GM23338 (cell line): Measurements from ENCODE around the gene RUSC2. TPM values are rescaled to one million over a fixed set of nuclear protein-coding genes. Genes with fewer than 3 reads are reported as not detected.

ENCODE experiments used
- ATAC-seq: fragments of 200-7000 bp; cut with Tn5 transposase; 3 replicates; pipeline ENCODE4 v1.9.1; 2020
- DNase-seq: peaks from one replicate; pipeline ENCODE4 v3.0.0-alpha.2; 2015; ENCODE audit warnings: low spot score
- H2AFZ ChIP-seq: fragments of 200-600 bp; sonication (generic); 2 replicates; pipeline ENCODE4 v1.8.0; 2016; ENCODE audit warnings: antibody characterized with exemption, mild to moderate bottlenecking, moderate library complexity
- H3F3A ChIP-seq: fragments of 200-600 bp; sonication (generic); replicated peaks from 2 replicates; pipeline ENCODE4 v1.8.0; 2017; ENCODE audit warnings: antibody characterized with exemption, mixed run types, low read depth
- H3K27ac ChIP-seq: fragments of 200-600 bp; sonication (generic); 2 replicates; pipeline ENCODE4 v1.6.1; 2016; ENCODE audit warnings: low read depth
- H3K27me3 ChIP-seq: fragments of 200-600 bp; sonication (generic); 2 replicates; pipeline ENCODE4 v1.8.0; 2016; ENCODE audit warnings: mild to moderate bottlenecking, mixed run types, moderate library complexity; ENCODE audit not compliant: insufficient read depth
- H3K36me3 ChIP-seq: fragments of 200-600 bp; sonication (generic); 2 replicates; pipeline ENCODE4 v1.8.0; 2016; ENCODE audit warnings: mild to moderate bottlenecking; ENCODE audit not compliant: insufficient read depth
- H3K4me1 ChIP-seq: fragments of 200-600 bp; sonication (generic); 2 replicates; pipeline ENCODE4 v1.8.0; 2016; ENCODE audit warnings: mild to moderate bottlenecking, moderate library complexity; ENCODE audit not compliant: insufficient read depth
- H3K4me2 ChIP-seq: fragments of 200-600 bp; sonication (generic); 2 replicates; pipeline ENCODE4 v1.7.1; 2017; ENCODE audit warnings: mixed run types
- H3K4me3 ChIP-seq: fragments of 200-600 bp; sonication (generic); 2 replicates; pipeline ENCODE4 v1.6.1; 2016; ENCODE audit warnings: mixed run types
- H3K79me2 ChIP-seq: fragments of 200-600 bp; sonication (generic); replicated peaks from 2 replicates; pipeline ENCODE4 v1.8.0; 2017; ENCODE audit warnings: mild to moderate bottlenecking; ENCODE audit not compliant: insufficient read depth
- H3K9me2 ChIP-seq: fragments of 200-600 bp; sonication (generic); 2 replicates; pipeline ENCODE4 v1.8.0; 2017; ENCODE audit not compliant: insufficient read depth
- H4K20me1 ChIP-seq: fragments of 200-600 bp; sonication (generic); replicated peaks from 2 replicates; pipeline ENCODE4 v1.8.0; 2017; ENCODE audit warnings: mild to moderate bottlenecking; ENCODE audit not compliant: insufficient read depth
- H3K27ac Mint-ChIP-seq: 2 replicates; pipeline ENCODE4 v1.8.0; 2020; ENCODE audit warnings: inconsistent platforms, mild to moderate bottlenecking, moderate library complexity, mixed read lengths
- H3K27me3 Mint-ChIP-seq: 3 replicates; pipeline ENCODE4 v1.8.0; 2022; ENCODE audit warnings: low read depth, mild to moderate bottlenecking, moderate library complexity, mixed read lengths, inconsistent platforms; ENCODE audit not compliant: insufficient read depth, poor library complexity
- H3K36me3 Mint-ChIP-seq: 3 replicates; pipeline ENCODE4 v1.8.0; 2021; ENCODE audit warnings: low read depth, mild to moderate bottlenecking, inconsistent platforms, moderate library complexity, mixed read lengths
- H3K4me1 Mint-ChIP-seq: 3 replicates; pipeline ENCODE4 v1.8.0; 2020; ENCODE audit warnings: mild to moderate bottlenecking, inconsistent platforms, mixed read lengths
- H3K4me3 Mint-ChIP-seq: 3 replicates; pipeline ENCODE4 v1.8.0; 2021; ENCODE audit warnings: moderate library complexity, mild to moderate bottlenecking, inconsistent platforms, mixed read lengths
- H3K9me3 Mint-ChIP-seq: 3 replicates; pipeline ENCODE4 v1.8.0; 2020; ENCODE audit warnings: moderate library complexity, mild to moderate bottlenecking, inconsistent platforms, mixed read lengths
- CREB1 ChIP-seq: fragments of 250-450 bp; sonication (Bioruptor Pico); IDR thresholded peaks from 2 replicates; pipeline ENCODE4 v1.5.0; 2020; ENCODE audit warnings: low read depth, mild to moderate bottlenecking, moderate library complexity
- EZH2 ChIP-seq: fragments of 200-600 bp; sonication (generic); IDR thresholded peaks from one replicate; pipeline ENCODE4 v1.8.0; 2017; ENCODE audit warnings: antibody characterized with exemption, mild to moderate bottlenecking, low read depth; ENCODE audit not compliant: unreplicated experiment
- JUNB ChIP-seq: IDR thresholded peaks from one replicate; pipeline ENCODE4 v1.6.1; 2016; ENCODE audit warnings: antibody characterized with exemption; ENCODE audit not compliant: unreplicated experiment
- NANOG ChIP-seq: IDR thresholded peaks from 2 replicates; pipeline ENCODE4 v1.6.1; 2016; ENCODE audit warnings: antibody characterized with exemption, borderline replicate concordance
- POLR2AphosphoS5 ChIP-seq: IDR thresholded peaks from 2 replicates; pipeline ENCODE4 v1.6.1; 2016; ENCODE audit warnings: antibody characterized with exemption, low read depth
- STAT1 ChIP-seq: IDR thresholded peaks from one replicate; pipeline ENCODE4 v1.6.1; 2016; ENCODE audit warnings: antibody characterized with exemption; ENCODE audit not compliant: unreplicated experiment
- ZNF114 ChIP-seq: fragments of 250-450 bp; sonication (Bioruptor Pico); IDR thresholded peaks from 2 replicates; pipeline ENCODE4 v1.5.0; 2020; ENCODE audit warnings: mild to moderate bottlenecking, moderate library complexity
- ZNF331 ChIP-seq: fragments of 250-450 bp; sonication (Bioruptor Pico); IDR thresholded peaks from 2 replicates; pipeline ENCODE4 v1.5.0; 2020; ENCODE audit warnings: low read depth, mild to moderate bottlenecking, moderate library complexity
- polyA plus RNA-seq: library from polyadenylated mRNA; unstranded; fragments of >200 nt; fragmentation: Nextera tagmentation; extraction: Ambion mirVana; gene quantifications from 2 replicates; pipeline ENCODE4 v1.2.1, GENCODE V29; 2016
- total RNA-seq: library from RNA; depleted of rRNA; stranded (reverse); fragments of >200 nt; shearing (Covaris generic); gene quantifications from 2 replicates; pipeline ENCODE4 v1.2.3, GENCODE V29; 2014
- TF ChIP-seq, protein P1 (sequence below): fragments of 250-450 bp; sonication (Bioruptor Pico); IDR thresholded peaks from 2 replicates; pipeline ENCODE4 v1.5.0; 2020; ENCODE audit warnings: mild to moderate bottlenecking, moderate library complexity
- TF ChIP-seq, protein P2 (sequence below): IDR thresholded peaks from 2 replicates; pipeline ENCODE4 v1.6.1; 2016; ENCODE audit warnings: antibody characterized with exemption
- TF ChIP-seq, protein P3 (sequence below), 2 experiments: fragments of 200-600 bp in 1 of 2; sonication (generic) in 1 of 2; conservative IDR thresholded peaks; 2 replicates each; pipeline versions ENCODE4 v1.5.1 to v1.6.1; 2016 to 2017; ENCODE audit warnings: antibody characterized with exemption in 2 of 2, low read depth in 2 of 2, mild to moderate bottlenecking in 2 of 2, moderate library complexity in 1 of 2

Gene RUSC2
- total and polyA plus RNA-seq, 2 experiments from 2014 or later = 3.0 to 8.2 TPM

DNA sequence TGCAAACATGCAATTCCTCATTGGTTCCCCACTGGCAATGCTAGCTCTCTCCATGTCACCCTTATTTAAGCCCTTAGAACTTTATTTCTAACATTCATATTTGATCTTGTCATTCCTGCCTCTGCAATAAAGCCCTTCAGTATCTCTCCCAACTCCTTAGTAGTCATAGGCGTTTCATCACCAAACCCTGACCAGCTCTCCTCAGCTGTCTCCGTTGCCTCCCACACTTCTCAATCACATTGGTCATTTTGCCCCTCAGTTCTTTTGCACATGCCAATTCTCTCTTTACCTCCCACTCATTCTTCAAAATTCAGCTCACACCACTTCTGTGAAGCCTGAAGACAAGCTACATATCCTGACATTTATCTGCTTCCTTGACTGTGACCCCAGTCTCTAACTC is 2.8 kb upstream of the RUSC2 start:
- ATAC-seq (no peak), DNase-seq (no peak)
- Histone ChIP-seq H3K9me2 (no peaks in the 10 kb centered on the region; the same call in 1 of the 2 replicates), H3K4me3 (no peak overlapping the region), H3K36me3 (no peaks in the 10 kb centered on the region), H3K27me3 (peaks cover 7% of the 10 kb centered on the region; the same call in 1 of the 2 replicates), H3K27ac (no peak overlapping the region), H3K79me2 (peaks cover 7% of the 10 kb centered on the region; the same call in 1 of the 2 replicates), H3K4me2 (no peak overlapping the region), H3K4me1 (peaks cover 7% of the 10 kb centered on the region; the same call in 1 of the 2 replicates), H3F3A (peaks cover 13% of the 10 kb centered on the region; the same call in 1 of the 2 replicates), H2AFZ (no peak overlapping the region), H4K20me1 (no peaks in the 10 kb centered on the region)
- TF ChIP-seq, protein P1, sequence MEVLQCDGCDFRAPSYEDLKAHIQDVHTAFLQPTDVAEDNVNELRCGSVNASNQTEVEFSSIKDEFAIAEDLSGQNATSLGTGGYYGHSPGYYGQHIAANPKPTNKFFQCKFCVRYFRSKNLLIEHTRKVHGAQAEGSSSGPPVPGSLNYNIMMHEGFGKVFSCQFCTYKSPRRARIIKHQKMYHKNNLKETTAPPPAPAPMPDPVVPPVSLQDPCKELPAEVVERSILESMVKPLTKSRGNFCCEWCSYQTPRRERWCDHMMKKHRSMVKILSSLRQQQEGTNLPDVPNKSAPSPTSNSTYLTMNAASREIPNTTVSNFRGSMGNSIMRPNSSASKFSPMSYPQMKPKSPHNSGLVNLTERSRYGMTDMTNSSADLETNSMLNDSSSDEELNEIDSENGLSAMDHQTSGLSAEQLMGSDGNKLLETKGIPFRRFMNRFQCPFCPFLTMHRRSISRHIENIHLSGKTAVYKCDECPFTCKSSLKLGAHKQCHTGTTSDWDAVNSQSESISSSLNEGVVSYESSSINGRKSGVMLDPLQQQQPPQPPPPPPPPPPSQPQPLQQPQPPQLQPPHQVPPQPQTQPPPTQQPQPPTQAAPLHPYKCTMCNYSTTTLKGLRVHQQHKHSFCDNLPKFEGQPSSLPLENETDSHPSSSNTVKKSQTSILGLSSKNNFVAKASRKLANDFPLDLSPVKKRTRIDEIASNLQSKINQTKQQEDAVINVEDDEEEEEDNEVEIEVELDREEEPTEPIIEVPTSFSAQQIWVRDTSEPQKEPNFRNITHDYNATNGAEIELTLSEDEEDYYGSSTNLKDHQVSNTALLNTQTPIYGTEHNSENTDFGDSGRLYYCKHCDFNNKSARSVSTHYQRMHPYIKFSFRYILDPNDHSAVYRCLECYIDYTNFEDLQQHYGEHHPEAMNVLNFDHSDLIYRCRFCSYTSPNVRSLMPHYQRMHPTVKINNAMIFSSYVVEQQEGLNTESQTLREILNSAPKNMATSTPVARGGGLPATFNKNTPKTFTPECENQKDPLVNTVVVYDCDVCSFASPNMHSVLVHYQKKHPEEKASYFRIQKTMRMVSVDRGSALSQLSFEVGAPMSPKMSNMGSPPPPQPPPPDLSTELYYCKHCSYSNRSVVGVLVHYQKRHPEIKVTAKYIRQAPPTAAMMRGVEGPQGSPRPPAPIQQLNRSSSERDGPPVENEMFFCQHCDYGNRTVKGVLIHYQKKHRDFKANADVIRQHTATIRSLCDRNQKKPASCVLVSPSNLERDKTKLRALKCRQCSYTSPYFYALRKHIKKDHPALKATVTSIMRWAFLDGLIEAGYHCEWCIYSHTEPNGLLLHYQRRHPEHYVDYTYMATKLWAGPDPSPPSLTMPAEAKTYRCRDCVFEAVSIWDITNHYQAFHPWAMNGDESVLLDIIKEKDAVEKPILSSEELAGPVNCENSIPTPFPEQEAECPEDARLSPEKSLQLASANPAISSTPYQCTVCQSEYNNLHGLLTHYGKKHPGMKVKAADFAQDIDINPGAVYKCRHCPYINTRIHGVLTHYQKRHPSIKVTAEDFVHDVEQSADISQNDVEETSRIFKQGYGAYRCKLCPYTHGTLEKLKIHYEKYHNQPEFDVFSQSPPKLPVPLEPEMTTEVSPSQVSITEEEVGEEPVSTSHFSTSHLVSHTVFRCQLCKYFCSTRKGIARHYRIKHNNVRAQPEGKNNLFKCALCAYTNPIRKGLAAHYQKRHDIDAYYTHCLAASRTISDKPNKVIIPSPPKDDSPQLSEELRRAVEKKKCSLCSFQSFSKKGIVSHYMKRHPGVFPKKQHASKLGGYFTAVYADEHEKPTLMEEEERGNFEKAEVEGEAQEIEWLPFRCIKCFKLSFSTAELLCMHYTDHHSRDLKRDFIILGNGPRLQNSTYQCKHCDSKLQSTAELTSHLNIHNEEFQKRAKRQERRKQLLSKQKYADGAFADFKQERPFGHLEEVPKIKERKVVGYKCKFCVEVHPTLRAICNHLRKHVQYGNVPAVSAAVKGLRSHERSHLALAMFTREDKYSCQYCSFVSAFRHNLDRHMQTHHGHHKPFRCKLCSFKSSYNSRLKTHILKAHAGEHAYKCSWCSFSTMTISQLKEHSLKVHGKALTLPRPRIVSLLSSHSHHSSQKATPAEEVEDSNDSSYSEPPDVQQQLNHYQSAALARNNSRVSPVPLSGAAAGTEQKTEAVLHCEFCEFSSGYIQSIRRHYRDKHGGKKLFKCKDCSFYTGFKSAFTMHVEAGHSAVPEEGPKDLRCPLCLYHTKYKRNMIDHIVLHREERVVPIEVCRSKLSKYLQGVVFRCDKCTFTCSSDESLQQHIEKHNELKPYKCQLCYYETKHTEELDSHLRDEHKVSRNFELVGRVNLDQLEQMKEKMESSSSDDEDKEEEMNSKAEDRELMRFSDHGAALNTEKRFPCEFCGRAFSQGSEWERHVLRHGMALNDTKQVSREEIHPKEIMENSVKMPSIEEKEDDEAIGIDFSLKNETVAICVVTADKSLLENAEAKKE (CRISPR knock-in tag) = no peak
- TF ChIP-seq, protein P2, sequence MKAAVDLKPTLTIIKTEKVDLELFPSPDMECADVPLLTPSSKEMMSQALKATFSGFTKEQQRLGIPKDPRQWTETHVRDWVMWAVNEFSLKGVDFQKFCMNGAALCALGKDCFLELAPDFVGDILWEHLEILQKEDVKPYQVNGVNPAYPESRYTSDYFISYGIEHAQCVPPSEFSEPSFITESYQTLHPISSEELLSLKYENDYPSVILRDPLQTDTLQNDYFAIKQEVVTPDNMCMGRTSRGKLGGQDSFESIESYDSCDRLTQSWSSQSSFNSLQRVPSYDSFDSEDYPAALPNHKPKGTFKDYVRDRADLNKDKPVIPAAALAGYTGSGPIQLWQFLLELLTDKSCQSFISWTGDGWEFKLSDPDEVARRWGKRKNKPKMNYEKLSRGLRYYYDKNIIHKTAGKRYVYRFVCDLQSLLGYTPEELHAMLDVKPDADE = no peak
- TF ChIP-seq ZNF331 (CRISPR knock-in tag) (no peak), ZNF114 (CRISPR knock-in tag) (no peak), NANOG (no peak), JUNB (no peak), STAT1 (no peak), POLR2AphosphoS5 (no peak), CREB1 (CRISPR knock-in tag) (no peak), EZH2 (no peak)
- TF ChIP-seq, protein P3, sequence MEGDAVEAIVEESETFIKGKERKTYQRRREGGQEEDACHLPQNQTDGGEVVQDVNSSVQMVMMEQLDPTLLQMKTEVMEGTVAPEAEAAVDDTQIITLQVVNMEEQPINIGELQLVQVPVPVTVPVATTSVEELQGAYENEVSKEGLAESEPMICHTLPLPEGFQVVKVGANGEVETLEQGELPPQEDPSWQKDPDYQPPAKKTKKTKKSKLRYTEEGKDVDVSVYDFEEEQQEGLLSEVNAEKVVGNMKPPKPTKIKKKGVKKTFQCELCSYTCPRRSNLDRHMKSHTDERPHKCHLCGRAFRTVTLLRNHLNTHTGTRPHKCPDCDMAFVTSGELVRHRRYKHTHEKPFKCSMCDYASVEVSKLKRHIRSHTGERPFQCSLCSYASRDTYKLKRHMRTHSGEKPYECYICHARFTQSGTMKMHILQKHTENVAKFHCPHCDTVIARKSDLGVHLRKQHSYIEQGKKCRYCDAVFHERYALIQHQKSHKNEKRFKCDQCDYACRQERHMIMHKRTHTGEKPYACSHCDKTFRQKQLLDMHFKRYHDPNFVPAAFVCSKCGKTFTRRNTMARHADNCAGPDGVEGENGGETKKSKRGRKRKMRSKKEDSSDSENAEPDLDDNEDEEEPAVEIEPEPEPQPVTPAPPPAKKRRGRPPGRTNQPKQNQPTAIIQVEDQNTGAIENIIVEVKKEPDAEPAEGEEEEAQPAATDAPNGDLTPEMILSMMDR (conservative IDR thresholded peaks at IDR 0.05; ENCODE audit: low read depth in 2 of 2) = no peak
- Mint-ChIP-seq H3K36me3 (no peaks in the 10 kb centered on the region), H3K27me3 (peaks cover 17% of the 10 kb centered on the region), H3K27ac (no peak overlapping the region), H3K4me1 (peaks cover 29% of the 10 kb centered on the region), H3K4me3 (no peak overlapping the region), H3K9me3 (no peaks in the 10 kb centered on the region)
